Middle frontal gyrus (tissue), 1 donor: ENCODE results near the gene MYO3B.
A peak's percentile ranks its signal among the peaks of the same experiment; 100 is the strongest.

Experiments
- DNase-seq: peaks from one replicate; pipeline ENCODE4 v3.0.0-alpha.2; 2015; ENCODE audit warnings: low spot score; ENCODE audit errors: extremely low spot score

Gene MYO3B

GRCh38 chr2:170300993-170301392, 123.0 kb downstream of the MYO3B start:
- no peak for DNase-seq

- no peak for DNase-seq
Observed at GRCh38 chr2:170301626-170302025, 123.7 kb downstream of the MYO3B start.

GRCh38 chr2:170305711-170306110, 127.8 kb downstream of the MYO3B start:
- no peak for DNase-seq

GRCh38 chr2:170306293-170306873, 128.4 kb downstream of the MYO3B start:
- no peak for DNase-seq

- DNase-seq = no peak
Observed at GRCh38 chr2:170307052-170307451, 129.1 kb downstream of the MYO3B start.

GRCh38 chr2:170307555-170308351, 129.8 kb downstream of the MYO3B start:
- DNase-seq = no peak

GRCh38 chr2:170310876-170311502, 133.0 kb downstream of the MYO3B start:
- no peak for DNase-seq

GRCh38 chr2:170313347-170313991, 135.5 kb downstream of the MYO3B start:
- peak; percentile 11 for DNase-seq

- DNase-seq = no peak
Observed at GRCh38 chr2:170313992-170314348, 136.0 kb downstream of the MYO3B start.

- DNase-seq = no peak
Observed at GRCh38 chr2:170314744-170315447, 136.9 kb downstream of the MYO3B start.

- DNase-seq = no peak
Observed at GRCh38 chr2:170320948-170321347, 143.0 kb downstream of the MYO3B start.

- DNase-seq = no peak
Observed at GRCh38 chr2:170321526-170321925, 143.6 kb downstream of the MYO3B start.

GRCh38 chr2:170322140-170322766, 144.3 kb downstream of the MYO3B start:
- DNase-seq = no peak

GRCh38 chr2:170323743-170324142, 145.8 kb downstream of the MYO3B start:
- DNase-seq = no peak

GRCh38 chr2:170324640-170325046, 146.7 kb downstream of the MYO3B start:
- DNase-seq = no peak

GRCh38 chr2:170330881-170331280, 152.9 kb downstream of the MYO3B start:
- DNase-seq = no peak

GRCh38 chr2:170332676-170333402, 154.9 kb downstream of the MYO3B start:
- no peak for DNase-seq

GRCh38 chr2:170335351-170335750, 157.4 kb downstream of the MYO3B start:
- no peak for DNase-seq

GRCh38 chr2:170336408-170336807, 158.5 kb downstream of the MYO3B start:
- DNase-seq = no peak

- no peak for DNase-seq
Observed at GRCh38 chr2:170336916-170337315, 159.0 kb downstream of the MYO3B start.
